Immature natural killer cell (primary cell): ENCODE data around the gene SFTA2. TPM values are rescaled to one million over a fixed set of nuclear protein-coding genes. Genes with fewer than 3 reads are reported as not detected.

Source experiments
- DNase-seq, 3 donors: peaks; one replicate each; pipeline ENCODE4 v3.0.0; 2022; ENCODE audit warnings: mixed read lengths in 1 of 3
- H3K27ac Mint-ChIP-seq, 6 donors: one replicate each; pipeline ENCODE4 v1.8.0; 2020; ENCODE audit warnings: mixed read lengths in 6 of 6, mild to moderate bottlenecking in 5 of 6, inconsistent platforms in 4 of 6, moderate library complexity in 3 of 6
- H3K27me3 Mint-ChIP-seq, 3 donors: one replicate each; pipeline ENCODE4 v1.8.0; 2020 to 2021; ENCODE audit warnings: low read depth in 3 of 3, mild to moderate bottlenecking in 3 of 3, mixed read lengths in 3 of 3, moderate library complexity in 3 of 3, inconsistent platforms in 1 of 3
- H3K36me3 Mint-ChIP-seq, 3 donors: one replicate each; pipeline ENCODE4 v1.8.0; 2020; ENCODE audit warnings: mixed read lengths in 3 of 3, inconsistent platforms in 2 of 3, mild to moderate bottlenecking in 2 of 3
- H3K4me1 Mint-ChIP-seq, 2 donors: one replicate each; pipeline ENCODE4 v1.8.0; 2020; ENCODE audit warnings: inconsistent platforms in 2 of 2, mild to moderate bottlenecking in 2 of 2, mixed read lengths in 2 of 2, moderate library complexity in 1 of 2
- H3K4me3 Mint-ChIP-seq, 5 donors: one replicate each; pipeline ENCODE4 v1.8.0; 2020; ENCODE audit warnings: mild to moderate bottlenecking in 5 of 5, mixed read lengths in 5 of 5, inconsistent platforms in 3 of 5, moderate library complexity in 3 of 5
- H3K9me3 Mint-ChIP-seq, 6 donors: one replicate each; pipeline ENCODE4 v1.8.0; 2020; ENCODE audit warnings: mild to moderate bottlenecking in 6 of 6, mixed read lengths in 6 of 6, inconsistent platforms in 4 of 6, moderate library complexity in 3 of 6
- polyA plus RNA-seq, 3 donors: library from polyadenylated mRNA; unstranded; fragments of 300-500 nt; fragmentation: Illumina TruSeq; gene quantifications; one replicate each; pipeline ENCODE4 v1.2.3, GENCODE V29; 2021

The SFTA2 gene
- polyA plus RNA-seq, 3 donors from 2014 or later: not detected

- Mint-ChIP-seq H3K4me3 (no peak overlapping the region), H3K36me3 (no peaks in the 10 kb centered on the region), H3K4me1 (peaks cover 16 to 17% of the 10 kb centered on the region in 2 donors), H3K27ac (peak overlapping the region in 1 of 6 donors; percentile 23), H3K9me3 (peaks cover 0 to 3% (median 0%) of the 10 kb centered on the region in 6 donors), H3K27me3 (peaks cover 14 to 29% (median 16%) of the 10 kb centered on the region in 3 donors)
- no peak for DNase-seq
Observed at GRCh38 chr6:30957716-30958115, 25.7 kb upstream of the SFTA2 start.

DNA sequence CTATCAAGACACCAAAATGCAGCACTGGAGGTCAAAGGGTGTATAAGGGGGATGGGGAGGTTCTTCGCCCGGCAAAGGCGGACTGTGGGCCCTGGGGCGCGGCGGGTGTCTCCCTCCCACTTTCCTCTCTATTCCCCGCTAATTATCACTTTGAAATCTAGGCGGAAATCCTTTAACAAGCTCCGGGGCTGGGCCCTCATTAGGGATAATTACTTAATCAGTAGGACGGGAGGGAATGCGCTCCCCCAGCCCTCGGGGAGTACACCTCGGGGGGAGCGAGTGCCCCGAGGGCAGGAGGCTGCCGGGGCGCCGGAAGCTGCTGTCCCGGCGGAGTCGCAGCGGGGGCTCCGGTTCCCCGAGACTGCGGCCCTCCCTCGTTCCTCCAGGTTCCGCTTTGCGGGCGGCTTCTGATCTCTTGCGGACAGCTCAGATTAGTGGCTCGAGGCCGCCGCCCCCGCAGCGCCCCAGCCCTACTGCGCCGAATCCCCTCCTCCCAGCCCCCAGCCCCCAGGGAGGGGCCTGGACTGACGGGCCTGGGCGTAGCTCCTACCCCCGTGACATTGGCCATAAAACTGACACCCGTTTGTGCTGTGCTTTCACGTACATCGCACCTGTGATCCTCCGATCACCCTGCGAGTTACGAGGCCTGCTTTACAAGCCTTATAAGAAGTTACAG is 23.5 kb upstream of the SFTA2 start:
- Mint-ChIP-seq H3K27ac (peak overlapping the region in 4 of 6 donors; percentile 35 to 84 (median 51)), H3K4me1 (peaks cover 13 to 17% of the 10 kb centered on the region in 2 donors), H3K27me3 (peaks cover 17 to 31% (median 22%) of the 10 kb centered on the region in 3 donors), H3K36me3 (no peaks in the 10 kb centered on the region), H3K9me3 (peaks cover 0 to 7% (median 0%) of the 10 kb centered on the region in 6 donors), H3K4me3 (peak overlapping the region; percentile 69 to 90 (median 83))
- peak; percentile 32 to 69 (median 37) for DNase-seq

DNA sequence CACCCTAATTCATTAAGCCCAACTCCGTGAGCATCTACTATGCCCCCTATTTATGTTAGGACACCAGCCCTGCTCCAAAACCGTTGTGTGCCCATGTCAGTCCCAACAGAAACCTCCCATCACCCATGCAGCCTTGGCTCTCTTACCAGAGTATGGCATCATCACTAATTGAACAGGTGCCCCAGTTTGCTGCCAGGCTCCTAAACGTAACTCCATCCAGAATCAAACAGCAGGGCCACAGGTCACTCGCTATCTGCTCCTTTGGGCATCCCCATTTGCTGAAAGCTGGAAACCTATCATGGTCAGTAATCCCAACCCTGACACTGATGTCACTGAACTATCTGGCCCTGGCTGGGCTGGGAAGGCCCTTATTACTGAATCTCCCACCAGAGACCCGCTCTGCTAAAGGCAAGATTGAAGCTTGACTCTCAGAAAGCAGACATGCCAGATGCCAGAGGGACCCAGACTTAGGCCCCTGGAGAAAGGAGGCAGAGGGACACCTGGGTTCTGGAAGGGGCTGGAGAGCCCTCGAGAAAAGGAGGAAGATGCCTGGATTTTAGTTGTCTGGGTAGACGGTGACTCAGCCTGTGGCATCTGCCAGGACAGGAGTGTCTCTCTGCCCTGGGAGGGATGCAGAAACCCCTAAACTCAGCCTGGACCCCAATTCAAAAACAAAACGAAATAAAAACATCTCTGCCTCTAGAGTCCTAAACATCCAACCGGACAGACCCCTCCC is 22.8 kb upstream of the SFTA2 start:
- Mint-ChIP-seq H3K27me3 (peaks cover 17 to 32% (median 25%) of the 10 kb centered on the region in 3 donors), H3K36me3 (no peaks in the 10 kb centered on the region), H3K27ac (peak overlapping the region in 4 of 6 donors; percentile 35 to 79 (median 51)), H3K4me1 (peaks cover 13 to 17% of the 10 kb centered on the region in 2 donors), H3K4me3 (peak overlapping the region; percentile 57 to 89 (median 81)), H3K9me3 (peaks cover 0 to 7% (median 0%) of the 10 kb centered on the region in 6 donors)
- DNase-seq: no peak

GRCh38 chr6:30951907-30952469 is 20.0 kb upstream of the SFTA2 start:
- Mint-ChIP-seq H3K27ac (no peak overlapping the region), H3K9me3 (peaks cover 0 to 4% (median 0%) of the 10 kb centered on the region in 6 donors), H3K4me1 (peaks cover 13 to 17% of the 10 kb centered on the region in 2 donors), H3K36me3 (no peaks in the 10 kb centered on the region), H3K27me3 (peaks cover 15 to 26% (median 24%) of the 10 kb centered on the region in 3 donors), H3K4me3 (no peak overlapping the region)
- no peak for DNase-seq

- H3K9me3 Mint-ChIP-seq: peaks cover 0 to 4% (median 0%) of the 10 kb centered on the region in 6 donors
- H3K27me3 Mint-ChIP-seq: peaks cover 21 to 28% (median 21%) of the 10 kb centered on the region in 3 donors
- no peak overlapping the region for H3K27ac Mint-ChIP-seq
- no peak for DNase-seq
- no peaks in the 10 kb centered on the region for H3K4me1 Mint-ChIP-seq
- no peak overlapping the region for H3K4me3 Mint-ChIP-seq
- no peaks in the 10 kb centered on the region for H3K36me3 Mint-ChIP-seq
Observed at GRCh38 chr6:30948811-30949210, 16.8 kb upstream of the SFTA2 start.

GRCh38 chr6:30947231-30947630 is 15.3 kb upstream of the SFTA2 start:
- Mint-ChIP-seq H3K4me1 (no peaks in the 10 kb centered on the region), H3K36me3 (no peaks in the 10 kb centered on the region), H3K9me3 (no peaks in the 10 kb centered on the region), H3K4me3 (no peak overlapping the region), H3K27me3 (peaks cover 16 to 31% (median 20%) of the 10 kb centered on the region in 3 donors), H3K27ac (no peak overlapping the region)
- no peak for DNase-seq

- no peaks in the 10 kb centered on the region for H3K9me3 Mint-ChIP-seq
- peaks cover 15 to 29% (median 17%) of the 10 kb centered on the region in 3 donors for H3K27me3 Mint-ChIP-seq
- no peak overlapping the region for H3K4me3 Mint-ChIP-seq
- no peaks in the 10 kb centered on the region for H3K36me3 Mint-ChIP-seq
- no peak for DNase-seq
- H3K4me1 Mint-ChIP-seq: no peaks in the 10 kb centered on the region
- no peak overlapping the region for H3K27ac Mint-ChIP-seq
Observed at GRCh38 chr6:30945281-30945680, 13.3 kb upstream of the SFTA2 start.

GRCh38 chr6:30944051-30944450 is 12.1 kb upstream of the SFTA2 start:
- no peak for DNase-seq
- Mint-ChIP-seq H3K9me3 (no peaks in the 10 kb centered on the region), H3K4me3 (no peak overlapping the region), H3K27ac (no peak overlapping the region), H3K27me3 (peaks cover 15 to 27% (median 16%) of the 10 kb centered on the region in 3 donors), H3K4me1 (no peaks in the 10 kb centered on the region), H3K36me3 (no peaks in the 10 kb centered on the region)

- H3K36me3 Mint-ChIP-seq: no peaks in the 10 kb centered on the region
- H3K27ac Mint-ChIP-seq: no peak overlapping the region
- H3K9me3 Mint-ChIP-seq: no peaks in the 10 kb centered on the region
- no peak overlapping the region for H3K4me3 Mint-ChIP-seq
- DNase-seq: no peak
- no peaks in the 10 kb centered on the region for H3K4me1 Mint-ChIP-seq
- peaks cover 15 to 27% (median 16%) of the 10 kb centered on the region in 3 donors for H3K27me3 Mint-ChIP-seq
Observed at GRCh38 chr6:30942338-30943060, 10.5 kb upstream of the SFTA2 start.

DNA sequence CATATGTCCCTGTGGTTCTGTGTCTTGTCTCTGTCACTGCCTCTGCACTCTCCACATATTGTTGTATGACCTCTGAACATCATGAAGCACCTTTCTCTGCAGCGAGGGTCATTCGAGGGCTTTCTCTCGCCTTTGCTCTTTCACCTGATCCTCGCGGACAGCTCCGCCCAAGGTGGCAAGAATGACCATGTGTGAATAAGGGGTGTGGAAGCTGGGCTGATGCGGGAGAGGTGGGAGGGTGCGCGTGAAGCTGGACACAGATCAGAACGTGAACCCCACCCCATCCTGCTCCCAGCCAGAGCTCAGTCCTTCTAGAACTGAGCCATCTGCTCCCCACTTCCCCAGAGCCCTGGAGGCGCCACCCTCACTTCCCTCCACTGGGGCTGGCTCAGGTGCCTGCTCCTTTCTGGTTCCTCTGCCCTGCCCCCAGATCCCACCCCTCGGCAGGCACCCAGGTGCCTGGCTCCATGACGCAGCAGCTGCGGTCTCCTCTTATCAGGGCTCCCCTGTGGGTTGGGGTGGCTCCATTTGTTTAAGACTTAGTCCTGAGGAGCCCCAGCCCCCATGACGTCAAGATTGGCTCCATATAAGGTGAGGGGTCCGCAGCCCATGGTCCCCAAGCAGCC is 8.5 kb upstream of the SFTA2 start, which contains the start of gene MUCL3:
MUCL3 (plus strand) TSS at position 613 of the 626 bp plus-strand sequence. CDS start 27 bp downstream, outside the sequence.
- no peak for DNase-seq
- Mint-ChIP-seq H3K27ac (no peak within 1 kb of the TSS), H3K9me3 (no peaks in the 10 kb centered on the region), H3K4me1 (no peaks in the 10 kb centered on the region), H3K27me3 (peaks cover 13 to 25% (median 15%) of the 10 kb centered on the region in 3 donors), H3K36me3 (no peaks in the 10 kb centered on the region), H3K4me3 (no peak within 1 kb of the TSS)

DNA sequence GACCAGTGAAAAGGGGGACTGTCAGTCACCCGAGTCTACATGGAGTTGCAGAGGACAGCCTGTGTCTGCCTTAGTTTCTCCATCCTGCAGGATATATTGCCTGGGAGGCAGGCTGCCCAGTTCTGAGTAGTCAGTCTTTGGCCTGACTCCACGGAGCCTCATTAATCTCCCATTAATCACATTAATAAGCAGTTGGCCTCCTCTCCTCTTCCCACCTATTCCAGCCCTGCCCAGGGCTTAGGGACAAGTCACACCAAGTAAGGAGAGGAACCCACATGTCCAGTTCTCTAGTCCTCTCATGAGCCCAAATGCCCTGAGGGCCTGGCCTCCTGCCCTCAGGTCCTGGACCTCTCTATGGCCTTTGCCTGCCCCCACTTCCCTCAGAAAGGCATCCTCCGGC is 7.5 kb upstream of the SFTA2 start:
- no peak for DNase-seq
- H3K27ac Mint-ChIP-seq: no peak overlapping the region
- no peaks in the 10 kb centered on the region for H3K9me3 Mint-ChIP-seq
- H3K4me3 Mint-ChIP-seq: no peak overlapping the region
- no peaks in the 10 kb centered on the region for H3K36me3 Mint-ChIP-seq
- H3K27me3 Mint-ChIP-seq: peaks cover 8 to 19% (median 13%) of the 10 kb centered on the region in 3 donors
- H3K4me1 Mint-ChIP-seq: no peaks in the 10 kb centered on the region

GRCh38 chr6:30938730-30939129 is 6.8 kb upstream of the SFTA2 start:
- Mint-ChIP-seq H3K4me1 (no peaks in the 10 kb centered on the region), H3K27me3 (peaks cover 8 to 21% (median 10%) of the 10 kb centered on the region in 3 donors), H3K9me3 (no peaks in the 10 kb centered on the region), H3K27ac (no peak overlapping the region), H3K36me3 (no peaks in the 10 kb centered on the region), H3K4me3 (no peak overlapping the region)
- DNase-seq: no peak

GRCh38 chr6:30937265-30937664 is 5.3 kb upstream of the SFTA2 start:
- no peak for DNase-seq
- Mint-ChIP-seq H3K27me3 (peaks cover 7 to 14% (median 11%) of the 10 kb centered on the region in 3 donors), H3K27ac (no peak overlapping the region), H3K9me3 (no peaks in the 10 kb centered on the region), H3K4me1 (no peaks in the 10 kb centered on the region), H3K4me3 (no peak overlapping the region), H3K36me3 (no peaks in the 10 kb centered on the region)
